HG02840 (cell line): ENCODE results near the gene SLC27A4.

Experiments used
- ATAC-seq: cut with Tn5 transposase; IDR thresholded peaks from one replicate; pipeline ENCODE4 v1.9.1; 2021; ENCODE audit warnings: mild to moderate bottlenecking, moderate library complexity, moderate number of reproducible peaks; ENCODE audit not compliant: unreplicated experiment, low FRiP score

The SLC27A4 gene

DNA sequence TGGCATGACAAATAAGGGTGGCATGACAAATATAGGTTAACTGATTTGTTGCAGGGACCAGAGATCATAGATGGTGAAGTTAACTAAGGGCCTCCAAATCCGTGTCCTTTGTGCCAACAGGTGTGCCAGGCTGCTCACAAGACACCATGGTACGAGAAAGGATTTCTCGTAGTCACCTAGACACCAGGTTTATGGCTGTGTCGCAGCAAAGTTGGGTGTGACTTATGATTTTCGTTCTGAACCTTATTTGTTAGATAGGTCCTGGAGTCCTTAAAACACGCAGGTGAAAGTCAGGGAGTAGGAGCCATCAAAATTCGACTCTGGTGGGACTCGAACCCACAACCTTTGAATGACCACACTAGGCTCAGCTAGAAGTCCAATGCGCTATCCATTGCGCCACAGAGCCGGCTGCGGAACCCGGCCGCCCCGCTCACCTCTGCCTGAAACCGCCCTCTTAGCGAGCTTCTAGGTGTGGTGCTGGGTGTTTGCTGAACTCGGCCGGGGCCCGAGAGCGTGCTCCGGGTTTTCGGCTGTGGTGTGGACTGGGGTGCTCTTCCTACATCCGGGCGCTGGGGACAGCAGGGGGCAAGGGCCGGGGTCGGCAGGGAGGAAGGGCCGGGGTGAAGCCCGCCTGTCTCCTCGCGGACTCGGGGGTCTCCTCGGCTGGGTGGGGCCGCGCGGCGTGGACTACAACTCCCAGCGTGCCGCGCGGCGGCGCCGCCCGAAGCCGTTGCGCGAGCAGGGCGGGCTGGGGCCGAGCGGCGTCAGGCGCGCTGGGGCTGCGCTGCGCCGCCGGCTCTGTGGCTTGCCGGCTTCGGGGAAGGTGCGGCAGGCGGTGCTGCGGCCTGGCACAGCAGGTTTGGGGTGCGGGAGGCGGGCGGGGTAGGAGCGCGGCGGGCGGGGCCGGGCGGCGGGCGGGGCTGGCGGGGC is at the start of gene SLC27A4:
TSS of gene SLC27A4 (plus strand) at position 767 of the 930 bp plus-strand sequence. CDS start 2,606 bp downstream, outside the sequence.
- peak; percentile 76 for ATAC-seq

DNA sequence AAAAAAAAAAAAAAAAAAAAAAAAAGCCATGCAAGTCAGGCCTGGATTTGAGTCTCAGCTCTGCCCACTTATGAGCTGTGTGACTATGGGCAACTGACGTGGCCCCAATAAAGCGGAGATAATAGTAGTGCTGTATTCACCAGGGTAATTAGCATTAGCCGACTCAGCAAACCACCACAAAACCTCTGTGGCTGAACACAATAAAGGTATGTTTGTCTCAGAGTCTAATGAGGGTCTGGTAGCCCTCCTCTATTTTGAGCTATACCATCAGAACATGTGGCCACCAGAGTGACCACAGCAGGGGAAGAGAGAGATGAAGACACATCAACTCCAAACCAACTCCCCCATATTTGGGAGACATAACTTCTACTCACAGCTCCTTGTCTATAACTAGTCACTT is 48.3 kb upstream of the SLC27A4 start:
- no peak for ATAC-seq

DNA sequence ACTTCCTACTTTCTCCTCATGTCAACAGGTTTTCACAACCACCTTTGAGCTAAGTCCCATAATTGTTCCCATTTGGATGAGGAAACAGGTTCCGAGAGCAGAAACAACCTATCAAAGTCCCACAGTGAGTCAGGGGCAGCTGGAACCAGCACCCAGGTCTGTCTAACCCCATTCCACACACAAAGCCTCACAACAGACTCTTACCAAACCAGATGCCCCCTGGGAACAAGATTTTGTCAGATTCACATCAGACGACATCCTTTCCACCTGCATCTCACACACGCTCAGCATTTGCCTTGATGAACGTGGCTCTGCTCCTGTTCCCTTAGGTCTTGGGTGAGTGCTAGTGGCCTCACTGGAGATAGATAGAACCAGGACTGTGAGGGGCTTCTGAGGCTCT is 47.2 kb upstream of the SLC27A4 start:
- ATAC-seq = no peak

DNA sequence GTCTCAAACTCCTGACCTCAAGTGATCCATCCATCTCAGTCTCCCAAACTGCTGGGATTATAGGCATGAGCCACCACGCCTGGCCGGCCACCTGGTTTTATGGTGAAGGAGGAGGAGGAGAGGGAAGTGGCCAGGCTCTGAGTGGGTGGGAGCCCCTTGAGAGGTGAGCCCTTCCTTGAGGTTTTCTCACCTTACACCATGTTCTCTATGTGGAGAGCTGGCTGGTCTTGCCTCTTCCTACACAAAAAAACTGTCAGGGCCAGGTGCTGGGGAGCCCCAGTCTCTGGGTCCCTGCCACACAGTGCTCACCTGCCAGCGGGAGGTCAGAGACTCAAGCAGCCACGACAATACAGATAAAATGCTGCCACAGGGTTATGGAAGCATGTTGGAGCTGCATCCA is 46.2 kb upstream of the SLC27A4 start:
- ATAC-seq = no peak

DNA sequence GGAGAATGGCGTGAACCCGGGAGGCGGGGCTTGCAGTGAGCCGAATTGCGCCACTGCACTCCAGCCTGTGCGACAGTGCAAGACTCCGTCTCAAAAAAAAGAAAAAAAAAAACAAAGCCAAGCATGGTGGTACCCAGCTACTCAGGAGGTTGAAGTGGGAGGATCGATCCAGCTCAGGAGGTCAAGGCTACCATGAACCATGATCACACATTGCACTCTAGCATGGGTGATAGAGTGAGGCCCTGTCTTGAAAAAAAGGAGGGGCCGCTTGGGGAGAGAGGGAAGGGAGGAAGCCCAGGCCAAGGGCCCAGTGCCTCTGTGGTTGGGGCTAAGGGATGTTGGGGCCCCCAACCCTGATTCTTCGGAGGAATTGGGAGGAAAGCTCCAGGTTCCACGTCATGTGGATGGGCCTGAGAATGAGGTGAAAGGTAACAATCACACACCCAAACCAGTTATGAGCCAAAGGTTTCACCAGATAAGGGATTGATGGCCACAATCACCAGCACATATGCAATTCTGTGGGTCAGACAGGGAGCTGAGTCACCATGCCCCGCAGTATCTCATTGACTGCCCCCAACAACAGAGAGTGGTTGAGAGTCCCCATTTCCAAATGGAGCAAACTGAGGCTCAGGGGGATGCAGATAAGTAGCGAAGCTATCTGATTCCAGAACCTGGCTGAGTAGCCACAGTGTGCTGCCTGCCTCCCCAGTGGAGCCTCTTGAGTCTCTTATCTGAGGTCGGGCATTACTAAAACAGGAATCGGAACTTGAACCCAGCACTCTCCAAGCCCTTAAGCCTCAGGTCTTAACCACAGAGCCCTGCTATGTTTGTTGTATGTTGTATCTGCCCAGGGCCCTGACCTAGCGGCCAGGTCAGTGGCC is 43.7 kb upstream of the SLC27A4 start:
- ATAC-seq = no peak

DNA sequence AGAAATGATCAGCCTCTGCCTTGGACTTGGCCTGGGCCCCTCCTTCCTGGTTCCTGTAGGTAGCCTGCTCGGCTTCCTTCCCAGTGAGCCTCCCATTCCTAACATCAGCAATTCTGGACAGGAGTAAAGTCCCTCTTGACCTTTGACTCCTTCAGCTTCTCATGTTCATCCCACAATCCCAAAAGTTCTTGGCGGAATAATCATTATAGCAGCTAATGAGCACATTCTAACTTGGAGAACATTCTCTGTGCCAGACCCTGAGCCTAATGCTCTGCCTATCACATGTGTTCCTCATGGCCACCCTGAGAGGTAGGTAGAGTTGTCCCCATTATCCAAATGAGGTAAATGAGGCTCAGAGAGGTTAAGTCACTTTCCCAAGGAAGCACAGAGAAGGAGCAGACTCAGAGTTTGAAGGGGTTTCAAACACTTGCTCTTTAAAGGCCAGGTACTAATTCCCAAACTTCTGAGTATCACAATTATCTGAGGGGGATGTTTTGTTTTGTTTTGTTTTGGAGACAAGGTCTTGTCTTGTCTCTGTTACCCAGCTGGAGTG is 43.0 kb upstream of the SLC27A4 start:
- no peak for ATAC-seq

DNA sequence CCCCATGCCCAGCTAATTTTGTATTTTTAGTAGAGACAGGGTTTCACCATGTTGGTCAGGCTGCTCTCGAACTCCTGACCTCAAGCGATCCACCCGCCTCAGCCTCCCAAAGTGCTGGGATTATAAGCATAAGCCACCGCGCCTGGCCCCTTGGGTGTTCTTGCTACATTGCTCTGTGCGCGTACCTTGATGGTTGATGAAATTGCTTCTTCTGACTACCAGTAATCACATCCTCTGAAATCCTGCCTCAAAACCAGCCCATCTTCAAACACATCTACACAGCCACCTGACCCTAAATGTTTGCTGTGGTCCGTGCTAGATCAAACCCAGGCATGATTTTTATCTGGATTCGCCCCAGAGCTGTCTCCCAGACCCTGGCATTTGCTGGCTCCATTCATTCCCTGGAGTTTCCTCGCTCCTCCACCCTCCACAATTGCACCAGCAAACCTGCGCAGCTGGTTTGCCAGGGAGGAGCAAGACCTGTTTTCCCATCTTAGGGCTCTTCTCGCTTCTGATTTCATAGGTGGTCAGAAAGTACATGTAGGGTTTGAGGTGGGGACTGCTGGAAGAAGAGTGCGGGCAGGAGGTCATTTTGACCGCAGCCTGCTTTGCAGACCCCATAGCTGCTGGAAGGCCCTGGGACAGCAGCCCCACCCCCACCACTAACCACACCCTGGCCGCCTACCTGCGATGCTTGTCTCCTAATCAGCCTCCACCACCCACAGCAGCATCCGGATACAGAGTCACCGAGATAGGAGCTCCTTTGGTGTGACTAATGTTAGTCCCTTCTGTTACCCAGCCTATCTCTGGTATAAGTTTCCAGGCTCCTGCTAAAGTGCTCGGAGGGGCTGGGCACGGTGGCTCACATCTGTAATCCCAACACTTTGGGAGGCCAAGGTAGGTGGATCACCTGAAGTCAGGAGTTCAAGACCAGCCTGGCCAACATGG is 41.5 kb upstream of the SLC27A4 start:
- no peak for ATAC-seq

DNA sequence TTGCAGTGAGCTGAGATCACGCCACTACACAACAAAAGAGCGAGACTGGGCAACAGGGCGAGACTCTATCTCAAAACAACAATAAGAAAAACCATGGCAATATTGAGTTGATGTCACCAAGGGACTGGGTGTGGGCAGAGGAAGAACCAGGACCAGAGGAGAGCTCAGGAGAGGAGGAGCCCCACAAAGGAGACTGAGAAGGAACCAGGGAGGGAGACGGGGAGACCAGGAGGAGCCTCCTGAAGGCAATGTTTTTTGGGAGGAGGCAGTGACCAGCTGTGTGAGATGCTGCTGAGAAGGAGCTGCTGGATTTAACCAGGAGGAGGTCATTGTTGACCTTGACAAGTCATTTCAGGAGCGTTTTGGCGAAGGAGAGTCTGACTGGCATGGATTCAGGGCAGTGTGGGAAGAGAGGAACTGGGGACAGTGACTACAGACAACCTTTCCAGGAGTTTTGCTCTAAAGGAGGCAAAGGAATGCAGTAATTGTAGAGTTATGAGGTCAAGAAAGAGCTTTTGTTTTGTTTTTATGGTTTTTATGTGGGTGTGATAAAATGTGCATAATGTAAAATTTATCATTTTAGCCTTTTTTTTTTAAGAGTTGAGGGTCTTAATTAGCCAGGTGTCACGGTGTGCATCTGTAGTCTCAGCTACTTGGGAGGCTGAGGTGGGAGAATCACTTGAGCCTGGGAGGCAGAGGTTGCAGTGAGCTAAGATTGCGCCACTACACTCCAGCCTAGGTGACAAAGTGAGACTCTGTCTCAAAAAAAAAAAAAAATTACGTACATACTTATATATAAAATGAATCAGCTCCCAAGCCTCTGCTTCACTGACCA is 36.0 kb upstream of the SLC27A4 start:
- ATAC-seq = no peak

DNA sequence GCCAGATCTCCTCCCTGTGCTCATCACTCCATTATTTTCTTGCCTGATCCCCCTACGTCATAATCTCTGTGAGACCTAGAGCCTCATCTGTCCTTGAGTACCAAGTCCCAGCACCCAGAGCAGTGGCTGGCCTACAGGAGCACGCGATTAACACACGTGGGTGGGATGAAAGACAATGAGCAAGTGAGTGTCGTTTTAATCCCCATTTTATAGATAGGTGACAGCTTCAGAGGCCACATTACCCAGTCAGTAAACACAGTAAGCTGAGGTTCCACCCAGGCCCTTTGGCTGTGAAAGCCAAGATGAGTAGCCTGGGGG is 35.4 kb upstream of the SLC27A4 start:
- ATAC-seq = no peak

DNA sequence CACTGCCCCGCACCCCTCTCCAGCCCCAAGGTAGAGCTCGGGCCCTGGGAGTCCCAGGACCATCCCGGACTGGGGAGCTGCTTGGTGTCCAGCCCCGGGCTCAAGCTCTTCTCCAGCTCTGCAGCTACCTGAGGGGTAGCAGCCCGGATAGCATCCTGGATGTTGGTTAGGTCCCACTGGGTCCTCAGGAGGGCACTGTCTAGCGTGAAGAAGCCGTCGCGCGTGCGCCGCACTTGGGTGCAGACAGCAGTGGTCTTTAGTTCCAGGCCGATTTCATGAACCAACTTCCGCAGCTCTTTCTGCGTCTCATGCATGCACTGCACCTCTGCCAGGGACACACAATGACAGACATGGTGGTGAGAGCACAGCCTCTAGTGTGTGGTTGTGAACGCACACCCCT is 30.8 kb upstream of the SLC27A4 start:
- no peak for ATAC-seq

DNA sequence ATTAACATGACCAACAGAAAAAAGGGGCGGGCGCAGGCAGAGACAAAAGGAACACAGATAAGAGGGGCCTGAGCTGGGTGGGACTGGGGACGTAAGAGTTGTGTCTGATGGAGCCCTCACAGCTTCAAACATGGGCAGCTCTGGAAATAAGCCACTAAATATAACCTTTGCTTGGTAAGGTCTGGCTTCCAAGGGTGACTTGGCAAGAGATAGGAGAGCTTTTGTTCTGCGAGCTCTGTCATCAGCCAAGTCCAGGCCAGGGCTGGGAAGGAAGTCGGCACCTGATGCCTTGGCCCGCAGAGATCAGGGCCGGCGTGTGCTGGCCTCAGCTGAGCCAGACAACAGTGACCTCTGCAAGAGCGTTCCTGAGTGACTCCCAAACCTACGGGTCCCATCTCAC is 29.9 kb upstream of the SLC27A4 start:
- no peak for ATAC-seq

DNA sequence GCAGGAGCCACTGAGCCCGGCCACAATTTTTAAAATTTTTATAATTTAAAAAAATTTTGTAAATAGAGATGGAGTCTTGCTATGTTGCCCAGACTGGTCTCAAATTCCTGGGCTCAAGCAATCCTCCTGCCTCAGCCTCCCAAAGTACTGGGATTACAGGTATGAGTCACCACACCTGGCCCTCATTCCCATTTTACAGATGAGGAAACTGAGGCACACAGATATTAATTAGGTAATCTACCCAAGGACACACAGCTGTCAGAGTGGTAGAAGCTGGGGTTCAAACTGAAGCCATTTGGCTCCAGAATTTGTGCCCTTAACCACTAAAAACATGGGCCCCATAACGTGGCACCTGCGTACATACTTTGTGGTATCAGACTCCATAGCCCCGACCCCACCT is 25.6 kb upstream of the SLC27A4 start:
- no peak for ATAC-seq

DNA sequence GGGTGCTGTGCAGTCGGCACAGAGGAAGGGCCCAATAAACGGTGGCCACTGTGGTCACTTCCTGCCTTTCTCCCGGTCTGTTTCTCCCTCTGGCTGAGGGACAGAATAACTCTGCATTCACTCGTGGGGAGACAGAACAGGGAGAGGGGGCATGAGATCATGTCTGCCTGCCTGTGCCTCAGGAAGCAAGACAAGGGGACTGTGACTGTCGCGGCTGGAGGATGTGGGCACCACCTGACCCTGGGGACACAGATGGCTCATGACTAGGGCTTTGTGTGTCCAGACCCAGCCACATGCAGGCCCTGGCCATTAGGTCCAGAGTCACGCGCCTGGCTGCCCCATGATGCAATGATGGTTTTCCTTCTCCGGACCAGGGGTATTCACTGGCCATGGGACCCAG is 23.9 kb upstream of the SLC27A4 start:
- no peak for ATAC-seq

DNA sequence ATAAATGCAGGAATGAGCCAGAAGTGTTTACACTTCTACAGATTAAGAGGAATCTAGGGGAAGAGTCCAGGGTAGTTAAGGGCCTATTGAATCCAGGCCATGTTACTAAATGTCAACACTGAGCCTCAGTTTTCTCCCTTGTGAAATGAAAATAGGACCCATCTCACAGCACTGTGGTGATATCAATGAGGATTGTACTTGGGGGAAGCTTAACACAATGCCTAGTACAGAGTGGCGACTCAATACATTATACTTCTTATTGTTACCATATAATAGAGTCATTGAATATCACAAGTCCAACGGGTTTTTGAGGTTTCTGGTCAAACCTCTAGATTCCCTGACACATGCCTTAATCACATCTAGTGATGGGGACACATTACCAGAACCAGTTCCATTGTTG is 22.7 kb upstream of the SLC27A4 start:
- no peak for ATAC-seq

DNA sequence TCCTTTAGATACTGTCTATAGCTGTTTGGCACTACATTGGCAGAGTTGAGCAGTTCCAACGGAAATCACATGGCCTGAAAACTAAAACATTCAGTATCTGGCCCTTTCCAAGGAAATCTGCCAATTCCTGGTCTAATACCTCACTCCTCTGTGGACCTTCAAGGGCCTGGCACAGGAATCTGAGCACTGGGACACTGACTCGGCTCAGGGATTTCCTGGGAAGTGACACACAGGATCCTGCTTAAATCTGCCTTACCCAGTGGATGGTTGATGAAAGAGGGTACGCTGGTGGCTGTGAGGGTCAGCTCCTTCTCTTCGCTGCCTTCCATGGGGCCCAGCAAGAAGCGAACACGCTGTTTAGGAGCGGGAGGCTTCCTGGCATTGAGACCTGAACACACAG is 19.0 kb upstream of the SLC27A4 start:
- no peak for ATAC-seq

DNA sequence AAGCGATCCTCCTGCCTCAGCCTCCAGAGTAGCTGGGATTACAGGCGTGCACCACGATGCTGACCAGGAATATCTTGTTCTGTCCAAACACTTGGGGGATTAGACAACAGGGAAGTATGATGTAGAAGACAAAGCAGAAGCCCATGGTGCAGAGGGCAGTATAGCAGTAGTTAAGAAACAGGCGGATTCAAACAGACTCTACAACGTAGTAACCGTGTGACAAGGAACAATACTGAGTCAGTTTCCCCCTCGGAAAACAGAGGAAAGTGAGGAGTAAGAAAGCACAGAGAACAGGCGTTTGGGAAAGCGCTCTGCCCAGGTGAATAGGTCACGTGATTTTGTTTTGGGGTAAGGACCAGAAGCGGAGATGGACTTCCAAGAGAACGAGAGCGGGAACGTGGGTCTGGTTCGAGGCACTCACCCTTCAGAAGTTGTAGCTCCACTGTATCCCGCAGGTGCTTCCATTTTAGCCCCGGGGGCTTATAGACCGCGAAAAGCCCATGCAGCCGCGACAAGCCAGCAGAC is 18.4 kb upstream of the SLC27A4 start:
- ATAC-seq = peak; percentile 5

DNA sequence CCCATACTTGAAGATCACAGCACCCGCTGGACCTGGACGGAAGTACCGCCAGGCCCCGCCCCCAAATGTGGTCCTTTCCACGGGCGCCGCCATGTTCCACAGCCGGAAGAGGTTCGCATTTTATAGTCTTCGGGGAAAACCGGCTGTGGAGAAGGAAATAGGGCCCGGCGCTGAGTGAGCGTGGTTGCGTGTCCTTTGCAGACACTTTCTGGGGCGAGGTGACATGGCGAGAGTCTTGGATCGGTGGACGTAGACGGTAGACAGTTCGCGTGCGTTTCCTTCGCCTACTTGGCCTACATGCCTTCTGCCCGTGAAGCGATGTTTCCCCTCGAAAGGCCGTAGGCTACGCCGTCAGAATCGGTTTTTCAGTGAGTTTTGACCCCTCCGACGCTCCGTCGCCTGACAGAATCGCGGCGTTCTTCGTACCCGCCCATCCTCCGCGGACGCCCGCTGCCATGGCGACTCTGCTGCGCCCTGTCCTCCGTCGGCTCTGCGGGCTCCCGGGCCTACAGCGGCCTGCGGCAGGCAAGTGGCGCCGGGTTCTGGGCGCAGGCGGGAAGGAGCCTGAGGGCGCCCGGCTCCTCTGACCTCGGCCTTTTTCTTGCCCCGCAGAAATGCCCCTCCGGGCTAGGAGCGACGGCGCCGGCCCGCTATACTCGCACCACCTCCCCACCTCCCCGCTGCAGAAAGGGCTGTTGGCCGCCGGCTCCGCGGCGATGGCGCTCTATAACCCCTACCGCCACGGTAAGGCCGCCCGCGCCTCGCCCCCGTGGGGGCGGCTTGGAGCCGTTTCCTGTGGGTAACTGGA is 17.7 kb upstream of the SLC27A4 start, which contains the start of the genes COQ4 and TRUB2:
TSS of gene COQ4 (plus strand) at position 436 of the 808 bp plus-strand sequence. CDS start at position 456, 20 bp downstream.
TSS of gene TRUB2 (minus strand) at position 44 of the 808 bp plus-strand sequence. CDS start at position 5, 39 bp downstream.
- ATAC-seq = peak; percentile 76

DNA sequence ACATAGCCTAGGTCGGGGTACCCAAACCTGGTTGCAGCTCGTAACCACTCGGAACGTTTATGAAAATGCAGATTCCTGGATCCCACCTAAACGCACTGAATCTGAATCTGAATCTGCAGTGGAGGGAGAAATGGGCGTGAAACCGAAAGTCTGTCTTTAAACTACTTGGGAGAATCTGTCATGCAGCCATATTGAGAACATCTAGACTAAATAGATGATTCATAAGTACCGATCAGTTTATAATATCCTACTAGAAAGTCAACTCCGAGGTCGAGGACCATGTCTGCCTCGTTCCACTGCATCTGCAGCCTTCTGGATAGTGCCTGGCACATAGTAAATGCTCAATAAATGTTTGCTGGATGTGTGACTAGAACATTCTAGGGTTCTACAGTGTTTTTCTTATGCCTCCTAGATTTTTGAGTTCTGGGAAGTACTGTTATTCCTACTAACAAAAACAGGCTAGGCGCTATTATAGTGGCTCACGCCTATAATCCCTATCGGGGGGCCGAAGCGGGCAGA is 17.1 kb upstream of the SLC27A4 start:
- no peak for ATAC-seq
